Testis (tissue), 3 donors: ENCODE results near the gene GLIS1. TPM values are rescaled to one million over a fixed set of nuclear protein-coding genes. Genes with fewer than 3 reads are reported as not detected.

Source experiments
- DNase-seq: peaks from one replicate; pipeline ENCODE4 v3.0.0-alpha.2; 2019
- H3K27ac ChIP-seq, 2 donors: fragments of 200-600 bp; sonication (generic); one replicate each; pipeline ENCODE4 v1.5.1; 2019
- H3K27me3 ChIP-seq: fragments of 200-600 bp; sonication (generic); one replicate; pipeline ENCODE4 v1.5.1; 2019
- H3K36me3 ChIP-seq: fragments of 200-600 bp; sonication (generic); one replicate; pipeline ENCODE4 v1.5.1; 2017; ENCODE audit warnings: low read depth; ENCODE audit errors: missing control alignments
- H3K4me1 ChIP-seq: fragments of 200-600 bp; sonication (generic); one replicate; pipeline ENCODE4 v1.5.1; 2019
- H3K4me3 ChIP-seq, 2 donors: fragments of 200-600 bp; sonication (generic); one replicate each; pipeline ENCODE4 v1.5.1; 2017 to 2019
- H3K9me3 ChIP-seq: fragments of 200-600 bp; sonication (generic); one replicate; pipeline ENCODE4 v1.5.1; 2017
- CTCF ChIP-seq, 3 experiments: fragments of 450-650 bp in 2 of 3; fragments of 200-600 bp in 1 of 3; sonication (generic) in 1 of 3; IDR thresholded peaks; one replicate each; pipeline ENCODE4 v1.5.1; 2016 to 2019; ENCODE audit warnings: antibody characterized with exemption in 3 of 3, mild to moderate bottlenecking in 2 of 3, moderate library complexity in 1 of 3
- POLR2A ChIP-seq: fragments of 450-650 bp; IDR thresholded peaks from one replicate; pipeline ENCODE4 v1.6.1; 2017; ENCODE audit warnings: antibody characterized with exemption, mild to moderate bottlenecking, moderate library complexity
- WGBS, 2 donors: methylation state at CpG; one replicate each; pipeline ENCODE4 v1.1.5; 2018; 5-methylcytosine and 5-hydroxymethylcytosine counted together
- intact Hi-C: fragments of 100-400 bp; cut with DNase I; formaldehyde crosslinking; loops from one replicate; pipeline ENCODE4 v1.15.1; 2023; ENCODE audit warnings: low total_unique reads
- polyA plus RNA-seq: library from polyadenylated mRNA; stranded (reverse); fragments of 350-450 nt; fragmentation: Illumina TruSeq; extraction: RNeasy Lipid Tissue Mini Kit (QIAGEN cat#74804); gene quantifications from one replicate; pipeline ENCODE4 v1.2.3, GENCODE V29; 2014; ENCODE audit warnings: low read depth, low replicate concordance; ENCODE audit not compliant: insufficient read depth
- total RNA-seq, 2 donors: library from RNA; depleted of rRNA; stranded (reverse); fragments of >200 nt; gene quantifications; one replicate each; pipeline ENCODE4 v1.2.3, GENCODE V29; 2016

GLIS1 gene
- total and polyA plus RNA-seq, 3 donors from 2014 or later, result 2.9 to 6.1 (median 3.8) TPM

- H3K36me3 ChIP-seq, result no peaks in the 10 kb centered on the region
- intact Hi-C loops, result no loop called here
- no peaks in the 10 kb centered on the region for H3K9me3 ChIP-seq
- H3K27ac ChIP-seq, result no peak overlapping the region
- WGBS, 2 donors, result 88 to 97% methylated on average over 12 to 14 of the region's 14 CpGs
- H3K27me3 ChIP-seq, result no peaks in the 10 kb centered on the region
- no peak overlapping the region for H3K4me3 ChIP-seq
- DNase-seq, result no peak
- H3K4me1 ChIP-seq, result no peaks in the 10 kb centered on the region
- TF ChIP-seq POLR2A (no peak), CTCF (IDR thresholded peaks at IDR 0.05) (no peak)
Measured at GRCh38 chr1:53592985-53593757, 145.8 kb downstream of the GLIS1 start.

- Histone ChIP-seq H3K27me3 (no peaks in the 10 kb centered on the region), H3K36me3 (no peaks in the 10 kb centered on the region), H3K4me3 (no peak overlapping the region), H3K4me1 (no peaks in the 10 kb centered on the region), H3K27ac (no peak overlapping the region), H3K9me3 (no peaks in the 10 kb centered on the region)
- no peak for DNase-seq
- intact Hi-C loops, result no loop called here
- TF ChIP-seq CTCF (IDR thresholded peaks at IDR 0.05) (no peak), POLR2A (no peak)
- WGBS, 2 donors, result 70 to 85% methylated on average over 5 to 6 of the region's 6 CpGs
Measured at GRCh38 chr1:53592521-53592982, 146.4 kb downstream of the GLIS1 start.

- Histone ChIP-seq H3K4me1 (no peaks in the 10 kb centered on the region), H3K27ac (no peak overlapping the region), H3K4me3 (no peak overlapping the region), H3K36me3 (no peaks in the 10 kb centered on the region), H3K9me3 (no peaks in the 10 kb centered on the region), H3K27me3 (no peaks in the 10 kb centered on the region)
- intact Hi-C loops, result no loop called here
- no peak for DNase-seq
- TF ChIP-seq POLR2A (no peak), CTCF (IDR thresholded peaks at IDR 0.05) (no peak)
- WGBS, 2 donors, result 89% methylated on average over 4 of the region's 4 CpGs
Measured at GRCh38 chr1:53591924-53592323, 147.0 kb downstream of the GLIS1 start.

DNA sequence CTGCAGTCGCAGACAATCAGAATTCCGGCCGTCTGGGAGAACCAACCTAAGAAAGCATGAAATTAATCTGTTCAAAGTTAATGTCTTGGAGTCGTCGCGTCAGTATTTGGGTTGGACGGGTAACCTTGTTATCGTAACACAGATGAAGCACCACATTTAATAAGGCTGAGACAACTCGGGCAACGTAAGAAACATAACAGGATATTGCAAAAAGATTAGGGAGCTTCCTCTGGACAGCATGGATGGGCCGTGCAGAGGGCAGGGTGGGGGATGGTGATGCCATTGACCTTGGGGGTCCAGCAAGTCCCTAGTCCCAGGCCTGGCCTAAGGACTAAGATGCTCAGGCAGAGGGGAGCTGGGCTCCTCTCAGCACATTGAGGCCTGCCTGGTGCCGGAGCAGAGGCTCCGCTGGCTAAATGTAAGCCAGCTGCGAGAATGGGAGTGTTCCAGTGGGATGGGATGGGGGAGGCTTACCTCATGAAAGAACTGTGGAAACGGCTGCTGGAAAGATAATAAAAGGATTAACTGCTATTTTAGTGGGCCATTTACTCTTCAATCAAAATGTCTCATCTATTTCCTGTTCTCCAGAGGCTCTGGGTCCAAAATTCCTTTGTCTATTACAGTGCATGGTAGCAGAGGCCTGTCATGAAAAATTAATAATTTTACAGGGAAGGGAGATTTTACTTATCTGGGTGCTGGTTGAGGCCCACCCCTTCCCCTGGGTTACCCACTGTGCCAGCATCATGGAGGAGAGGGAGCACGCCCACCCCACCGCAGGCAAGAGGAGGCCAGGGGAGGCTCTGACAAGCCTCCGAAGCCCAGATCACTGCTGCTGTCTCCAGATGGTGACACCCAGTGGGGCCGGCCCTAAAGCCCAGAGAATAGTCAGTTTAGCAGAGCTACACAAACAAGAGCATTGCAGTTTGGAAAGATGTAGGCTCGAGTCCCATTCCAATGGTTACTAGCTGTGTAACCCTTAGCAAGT, 148.1 kb downstream of the GLIS1 start:
- intact Hi-C loops, result no loop called here
- 66 to 81% methylated on average over 20 of the region's 20 CpGs for WGBS, 2 donors
- no peaks in the 10 kb centered on the region for H3K27me3 ChIP-seq
- DNase-seq, result no peak
- no peak overlapping the region for H3K4me3 ChIP-seq
- no peak overlapping the region for H3K27ac ChIP-seq
- TF ChIP-seq CTCF (IDR thresholded peaks at IDR 0.05), result no peak
- TF ChIP-seq POLR2A, result no peak
- no peaks in the 10 kb centered on the region for H3K36me3 ChIP-seq
- H3K9me3 ChIP-seq, result no peaks in the 10 kb centered on the region
- no peaks in the 10 kb centered on the region for H3K4me1 ChIP-seq
